PC-9 (cell line): ENCODE measurements around the gene MRM1. TPM values are rescaled to one million over a fixed set of nuclear protein-coding genes. Genes with fewer than 3 reads are reported as not detected.

Source experiments
- BruUV-seq: library from RNA; stranded (reverse); fragments of 400-500 nt; replicated peaks from 2 replicates; lab custom pipeline; 2021; lab: Mats Ljungman, UMichigan
- CTCF ChIA-PET: fragments of 300-600 bp; sonication (Branson Sonifier 250); formaldehyde crosslinking; loops from one replicate; lab custom pipeline; 2022; ENCODE audit warnings: antibody characterized with exemption; lab: Charles Lee
- POLR2A ChIA-PET: fragments of 300-600 bp; sonication (Branson Sonifier 250); formaldehyde crosslinking; loops from one replicate; lab custom pipeline; 2022; ENCODE audit warnings: antibody characterized with exemption; ENCODE audit not compliant: unreplicated experiment; lab: Charles Lee
- DNase-seq, 2 experiments: peaks; one replicate each; pipeline versions ENCODE4 v3.0.0 to v3.0.0-alpha.2; 2015 to 2022; ENCODE audit warnings: mixed read lengths in 1 of 2
- H2AFZ ChIP-seq: fragments of 200-600 bp; sonication (generic); 2 replicates; pipeline ENCODE4 v1.8.1; 2017; ENCODE audit warnings: antibody characterized with exemption
- H3F3A ChIP-seq: fragments of 200-600 bp; sonication (generic); 2 replicates; pipeline ENCODE4 v1.8.1; 2017; ENCODE audit warnings: antibody characterized with exemption, mild to moderate bottlenecking, low read depth; ENCODE audit not compliant: insufficient read depth
- H3K27ac ChIP-seq: fragments of 200-600 bp; sonication (generic); 2 replicates; pipeline ENCODE4 v1.6.1; 2016; ENCODE audit warnings: mixed run types
- H3K27me3 ChIP-seq: fragments of 200-600 bp; sonication (generic); 2 replicates; pipeline ENCODE4 v1.6.1; 2016; ENCODE audit warnings: low read depth, mixed run types; ENCODE audit not compliant: insufficient read depth
- H3K36me3 ChIP-seq: fragments of 200-600 bp; sonication (generic); 2 replicates; pipeline ENCODE4 v1.6.1; 2016; ENCODE audit warnings: low read depth, mixed run types
- H3K4me1 ChIP-seq: fragments of 200-600 bp; sonication (generic); replicated peaks from 2 replicates; pipeline ENCODE4 v1.6.1; 2016; ENCODE audit warnings: mixed run types; ENCODE audit not compliant: insufficient read depth
- H3K4me2 ChIP-seq: fragments of 200-600 bp; sonication (generic); 2 replicates; pipeline ENCODE4 v1.6.1; 2017; ENCODE audit warnings: mixed run types
- H3K4me3 ChIP-seq: fragments of 200-600 bp; sonication (generic); 2 replicates; pipeline ENCODE4 v1.6.1; 2016; ENCODE audit warnings: mixed run types
- H3K79me2 ChIP-seq: fragments of 200-600 bp; sonication (generic); 2 replicates; pipeline ENCODE4 v1.6.1; 2017; ENCODE audit warnings: low read depth, mixed run types
- H3K9me2 ChIP-seq: fragments of 200-600 bp; sonication (generic); 2 replicates; pipeline ENCODE4 v1.8.1; 2017; ENCODE audit warnings: mild to moderate bottlenecking; ENCODE audit not compliant: insufficient read depth
- H3K9me3 ChIP-seq: fragments of 200-600 bp; sonication (generic); 2 replicates; pipeline ENCODE4 v1.8.1; 2016; ENCODE audit warnings: low read depth; ENCODE audit not compliant: insufficient read depth
- H4K20me1 ChIP-seq: fragments of 200-600 bp; sonication (generic); 2 replicates; pipeline ENCODE4 v1.8.1; 2017; ENCODE audit not compliant: insufficient read depth
- CTCF ChIP-seq: fragments of 200-600 bp; sonication (generic); conservative IDR thresholded peaks from 2 replicates; pipeline ENCODE4 v1.6.1; 2017; ENCODE audit warnings: mixed run types, antibody characterized with exemption, mild to moderate bottlenecking, moderate library complexity
- EZH2 ChIP-seq: fragments of 200-600 bp; sonication (generic); IDR thresholded peaks from 2 replicates; pipeline ENCODE4 v1.8.0; 2017; ENCODE audit warnings: antibody characterized with exemption, low read depth
- intact Hi-C: fragments of 100-400 bp; cut with micrococcal nuclease; formaldehyde crosslinking; loops from one replicate; pipeline ENCODE4 v1.10.0; 2022; ENCODE audit not compliant: unreplicated experiment
- total RNA-seq: library from RNA; stranded (reverse); gene quantifications from 2 replicates; pipeline ENCODE4 v1.2.3, GENCODE V29; 2021

Gene MRM1
- total RNA-seq, 1 experiment from 2014 or later = 9.6 TPM

- POLR2A ChIA-PET = no interaction called here
Measured at GRCh38 chr17:36617773-36618172, 16.4 kb downstream of the MRM1 start.

GRCh38 chr17:36623281-36623680, 21.9 kb downstream of the MRM1 start:
- TF ChIP-seq CTCF = no peak
- no peak for TF ChIP-seq EZH2
- no TSS peak for BruUV-seq
- POLR2A ChIA-PET = no interaction called here
- H3K4me3 ChIP-seq = no peak overlapping the region
- H3K79me2 ChIP-seq = no peaks in the 10 kb centered on the region
- no peaks in the 10 kb centered on the region for H3K9me2 ChIP-seq
- CTCF ChIA-PET = no interaction called here
- no peaks in the 10 kb centered on the region; the same call in 1 of the 2 replicates for H3F3A ChIP-seq
- intact Hi-C loops = no loop called here
- no peaks in the 10 kb centered on the region for H3K9me3 ChIP-seq
- no peak overlapping the region for H3K27ac ChIP-seq
- H3K27me3 ChIP-seq = no peaks in the 10 kb centered on the region
- no peaks in the 10 kb centered on the region for H3K36me3 ChIP-seq
- H3K4me1 ChIP-seq = no peaks in the 10 kb centered on the region
- H4K20me1 ChIP-seq = peaks cover 14% of the 10 kb centered on the region
- no peak for DNase-seq
- H3K4me2 ChIP-seq = no peak overlapping the region
- H2AFZ ChIP-seq = no peak overlapping the region

More at GRCh38 chr17:36617773-36618172, 16.4 kb downstream of the MRM1 start:
- Histone ChIP-seq H3K79me2 (no peaks in the 10 kb centered on the region), H3K4me3 (no peak overlapping the region), H2AFZ (no peak overlapping the region), H3F3A (no peaks in the 10 kb centered on the region; the same call in 1 of the 2 replicates), H3K4me1 (no peaks in the 10 kb centered on the region), H3K9me2 (no peaks in the 10 kb centered on the region), H3K4me2 (no peak overlapping the region), H3K9me3 (no peaks in the 10 kb centered on the region), H3K27me3 (no peaks in the 10 kb centered on the region), H4K20me1 (peaks cover 9% of the 10 kb centered on the region; the same call in 1 of the 2 replicates), H3K36me3 (no peaks in the 10 kb centered on the region), H3K27ac (no peak overlapping the region)
- CTCF ChIA-PET = no interaction called here
- no peak for TF ChIP-seq EZH2
- no peak for DNase-seq
- intact Hi-C loops = no loop called here
- no TSS peak for BruUV-seq

GRCh38 chr17:36625188-36625587, 23.8 kb downstream of the MRM1 start:
- Histone ChIP-seq H3K4me3 (no peak overlapping the region), H3K9me2 (no peaks in the 10 kb centered on the region), H3K79me2 (no peaks in the 10 kb centered on the region), H2AFZ (no peak overlapping the region), H4K20me1 (peaks cover 18% of the 10 kb centered on the region), H3K4me2 (no peak overlapping the region), H3K27ac (no peak overlapping the region), H3K9me3 (no peaks in the 10 kb centered on the region), H3K36me3 (no peaks in the 10 kb centered on the region), H3K4me1 (no peaks in the 10 kb centered on the region), H3F3A (0 out of 2 replicates have a peak, but pooled peaks cover 4% of the 10 kb centered on the region), H3K27me3 (no peaks in the 10 kb centered on the region)
- DNase-seq = no peak
- BruUV-seq = no TSS peak
- no peak for TF ChIP-seq EZH2
- TF ChIP-seq CTCF = no peak
- intact Hi-C loops = loop anchor here (5.0 kb wide), 4 partner anchors 82 to 747 kb away; partner anchors contain the start of gene AATF
- ChIA-PET CTCF (interaction anchor here (0.6 to 1.5 kb wide), 3 partner anchors 13 to 574 kb away, joined by 6 to 14 read pairs (median 6); no protein-coding TSS in a partner anchor), POLR2A (no interaction called here)
